Measurements from ENCODE around the gene PIKFYVE. TPM values are rescaled to one million over a fixed set of nuclear protein-coding genes. Genes with fewer than 3 reads are reported as not detected.

Gene PIKFYVE
- total RNA-seq, 1 donor from 2014 or later: 51.6 TPM

- Histone ChIP-seq H3K27ac (no peak overlapping the region), H3K79me2 (ENCODE audit: low read depth) (peaks cover 26% of the 10 kb centered on the region), H2AFZ (replicated peaks) (no peak overlapping the region), H3K27me3 (no peaks in the 10 kb centered on the region), H3K9ac (no peak overlapping the region), H4K20me1 (ENCODE audit: low read depth) (peaks cover 16% of the 10 kb centered on the region), H3F3A (ENCODE audit: low read depth) (no peaks in the 10 kb centered on the region), H3K9me3 (ENCODE audit: low read depth) (no peaks in the 10 kb centered on the region), H3K4me1 (no peaks in the 10 kb centered on the region), H3K36me3 (peaks cover 43% of the 10 kb centered on the region), H3K4me3 (no peak overlapping the region), H3K4me2 (no peak overlapping the region)
- TF ChIP-seq CTCF (IDR thresholded peaks at IDR 0.05) (no peak), EZH2phosphoT487 (IDR thresholded peaks at IDR 0.05) (no peak), EZH2 (IDR thresholded peaks at IDR 0.05) (no peak)
- peaks cover 31% of the 10 kb centered on the region for H3K36me3 Mint-ChIP-seq
- H3K27me3 Mint-ChIP-seq (ENCODE audit: insufficient read depth, low read depth): no peaks in the 10 kb centered on the region
- H3K27ac Mint-ChIP-seq: no peak overlapping the region
- H3K4me3 Mint-ChIP-seq: no peak overlapping the region
- no peak for DNase-seq (ENCODE audit: low spot score)
- H3K4me1 Mint-ChIP-seq: no peaks in the 10 kb centered on the region
- no peaks in the 10 kb centered on the region for H3K9me3 Mint-ChIP-seq
These were observed 31.9 kb downstream of the PIKFYVE start for GRCh38 chr2:208297961-208298360.

- Mint-ChIP-seq H3K27me3 (ENCODE audit: insufficient read depth, low read depth) (no peaks in the 10 kb centered on the region), H3K27ac (no peak overlapping the region), H3K4me3 (no peak overlapping the region), H3K4me1 (no peaks in the 10 kb centered on the region), H3K36me3 (peaks cover 18% of the 10 kb centered on the region), H3K9me3 (no peaks in the 10 kb centered on the region)
- Histone ChIP-seq H2AFZ (replicated peaks) (no peak overlapping the region), H3K4me3 (no peak overlapping the region), H3K36me3 (peaks cover 63% of the 10 kb centered on the region), H3K79me2 (ENCODE audit: low read depth) (peaks cover 8% of the 10 kb centered on the region), H3K27ac (no peak overlapping the region), H3K9me3 (ENCODE audit: low read depth) (no peaks in the 10 kb centered on the region), H3K4me2 (no peak overlapping the region), H4K20me1 (ENCODE audit: low read depth) (peaks cover 9% of the 10 kb centered on the region), H3K9ac (no peak overlapping the region), H3K27me3 (no peaks in the 10 kb centered on the region), H3K4me1 (no peaks in the 10 kb centered on the region), H3F3A (ENCODE audit: low read depth) (no peaks in the 10 kb centered on the region)
- DNase-seq (ENCODE audit: low spot score): no peak
- TF ChIP-seq EZH2phosphoT487 (IDR thresholded peaks at IDR 0.05) (no peak), EZH2 (IDR thresholded peaks at IDR 0.05) (no peak), CTCF (IDR thresholded peaks at IDR 0.05) (no peak)
These were observed 35.0 kb downstream of the PIKFYVE start for GRCh38 chr2:208300847-208301618.

GRCh38 chr2:208304157-208304556 is 38.1 kb downstream of the PIKFYVE start:
- H3K36me3 Mint-ChIP-seq: peaks cover 25% of the 10 kb centered on the region
- Histone ChIP-seq H3F3A (ENCODE audit: low read depth) (no peaks in the 10 kb centered on the region), H2AFZ (replicated peaks) (no peak overlapping the region), H3K4me1 (no peaks in the 10 kb centered on the region), H3K27ac (no peak overlapping the region), H3K27me3 (no peaks in the 10 kb centered on the region), H3K4me3 (no peak overlapping the region), H3K36me3 (peaks cover 51% of the 10 kb centered on the region), H3K79me2 (ENCODE audit: low read depth) (no peaks in the 10 kb centered on the region), H3K4me2 (no peak overlapping the region), H3K9me3 (ENCODE audit: low read depth) (no peaks in the 10 kb centered on the region), H3K9ac (no peak overlapping the region), H4K20me1 (ENCODE audit: low read depth) (no peaks in the 10 kb centered on the region)
- H3K27ac Mint-ChIP-seq: no peak overlapping the region
- H3K27me3 Mint-ChIP-seq (ENCODE audit: insufficient read depth, low read depth): no peaks in the 10 kb centered on the region
- no peaks in the 10 kb centered on the region for H3K4me1 Mint-ChIP-seq
- no peak overlapping the region for H3K4me3 Mint-ChIP-seq
- no peak for DNase-seq (ENCODE audit: low spot score)
- H3K9me3 Mint-ChIP-seq: no peaks in the 10 kb centered on the region
- no peak for TF ChIP-seq EZH2phosphoT487 (IDR thresholded peaks at IDR 0.05)

GRCh38 chr2:208304695-208305094 is 38.6 kb downstream of the PIKFYVE start:
- Histone ChIP-seq H4K20me1 (ENCODE audit: low read depth) (no peaks in the 10 kb centered on the region), H3K9ac (no peak overlapping the region), H3K4me3 (no peak overlapping the region), H2AFZ (replicated peaks) (no peak overlapping the region), H3K36me3 (peaks cover 51% of the 10 kb centered on the region), H3F3A (ENCODE audit: low read depth) (no peaks in the 10 kb centered on the region), H3K27ac (no peak overlapping the region), H3K4me1 (no peaks in the 10 kb centered on the region), H3K4me2 (no peak overlapping the region), H3K27me3 (no peaks in the 10 kb centered on the region), H3K9me3 (ENCODE audit: low read depth) (no peaks in the 10 kb centered on the region), H3K79me2 (ENCODE audit: low read depth) (no peaks in the 10 kb centered on the region)
- no peak for DNase-seq (ENCODE audit: low spot score)
- H3K4me3 Mint-ChIP-seq: no peak overlapping the region
- peaks cover 25% of the 10 kb centered on the region for H3K36me3 Mint-ChIP-seq
- no peaks in the 10 kb centered on the region for H3K27me3 Mint-ChIP-seq (ENCODE audit: insufficient read depth, low read depth)
- no peak overlapping the region for H3K27ac Mint-ChIP-seq
- no peak for TF ChIP-seq EZH2phosphoT487 (IDR thresholded peaks at IDR 0.05)
- no peak for TF ChIP-seq CTCF (IDR thresholded peaks at IDR 0.05)
- TF ChIP-seq EZH2 (IDR thresholded peaks at IDR 0.05): no peak
- H3K4me1 Mint-ChIP-seq: no peaks in the 10 kb centered on the region
- H3K9me3 Mint-ChIP-seq: no peaks in the 10 kb centered on the region
